ENCODE data around the gene RNF222. TPM values are rescaled to one million over a fixed set of nuclear protein-coding genes. Genes with fewer than 3 reads are reported as not detected.

Gene RNF222
- total and polyA plus RNA-seq, 2 experiments from 2014 or later, result 0.07 TPM; not detected in 1

DNA sequence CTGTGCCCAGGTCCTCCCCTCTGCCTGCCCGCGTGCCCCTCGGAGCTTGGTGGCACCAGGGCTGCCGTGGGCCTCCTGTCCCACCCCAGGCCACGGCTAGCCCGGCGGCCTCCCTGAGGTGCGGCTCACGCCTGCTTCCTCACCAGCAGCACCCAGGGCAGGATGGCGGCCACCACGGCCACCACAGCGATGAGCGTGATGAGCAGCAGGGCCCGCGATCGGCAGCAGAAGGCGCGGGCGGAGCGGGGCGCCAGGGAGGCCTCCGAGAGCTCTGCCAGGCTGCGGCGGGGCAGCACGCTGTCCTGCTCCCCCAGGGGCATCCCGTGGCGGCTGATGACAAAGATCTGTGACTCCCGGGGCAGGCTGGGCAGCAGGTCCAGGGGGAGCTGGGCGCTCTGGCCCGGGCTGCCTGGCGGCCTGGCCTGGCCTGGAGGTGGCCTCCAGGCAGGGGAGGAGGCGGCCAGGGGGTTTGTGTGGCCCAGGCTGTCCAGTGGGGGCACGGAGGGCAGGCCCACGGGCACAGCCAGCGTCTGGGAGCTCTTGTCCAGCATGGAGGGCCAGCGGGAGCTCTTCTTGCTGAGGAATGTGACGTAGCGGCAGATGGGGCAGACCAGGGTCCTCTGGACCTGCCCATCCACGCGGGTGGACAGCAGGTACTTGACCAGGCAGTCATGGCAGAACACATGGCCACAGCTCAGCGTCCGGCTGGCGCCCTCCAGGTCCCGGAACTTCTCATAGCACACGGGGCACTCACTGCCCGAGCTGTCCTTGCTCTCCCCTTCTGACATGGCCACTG lies 4.8 kb downstream of the RNF222 start (continued):
- TF ChIP-seq NANOG (IDR thresholded peaks at IDR 0.05; ENCODE audit: borderline replicate concordance), result no peak
- no peak for TF ChIP-seq CREB1 (CRISPR knock-in tag; IDR thresholded peaks at IDR 0.05; ENCODE audit: low read depth)
- no peak for TF ChIP-seq JUNB (IDR thresholded peaks at IDR 0.05; ENCODE audit: unreplicated experiment)
- TF ChIP-seq EZH2phosphoT487 (IDR thresholded peaks at IDR 0.05; ENCODE audit: unreplicated experiment), result no peak
- no peak for TF ChIP-seq ZNF331 (CRISPR knock-in tag; IDR thresholded peaks at IDR 0.05; ENCODE audit: low read depth)
- TF ChIP-seq EZH2 (IDR thresholded peaks at IDR 0.05; ENCODE audit: low read depth, unreplicated experiment), result no peak
- TF ChIP-seq, protein P1, sequence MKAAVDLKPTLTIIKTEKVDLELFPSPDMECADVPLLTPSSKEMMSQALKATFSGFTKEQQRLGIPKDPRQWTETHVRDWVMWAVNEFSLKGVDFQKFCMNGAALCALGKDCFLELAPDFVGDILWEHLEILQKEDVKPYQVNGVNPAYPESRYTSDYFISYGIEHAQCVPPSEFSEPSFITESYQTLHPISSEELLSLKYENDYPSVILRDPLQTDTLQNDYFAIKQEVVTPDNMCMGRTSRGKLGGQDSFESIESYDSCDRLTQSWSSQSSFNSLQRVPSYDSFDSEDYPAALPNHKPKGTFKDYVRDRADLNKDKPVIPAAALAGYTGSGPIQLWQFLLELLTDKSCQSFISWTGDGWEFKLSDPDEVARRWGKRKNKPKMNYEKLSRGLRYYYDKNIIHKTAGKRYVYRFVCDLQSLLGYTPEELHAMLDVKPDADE (IDR thresholded peaks at IDR 0.05), result no peak
- TF ChIP-seq, protein P2, sequence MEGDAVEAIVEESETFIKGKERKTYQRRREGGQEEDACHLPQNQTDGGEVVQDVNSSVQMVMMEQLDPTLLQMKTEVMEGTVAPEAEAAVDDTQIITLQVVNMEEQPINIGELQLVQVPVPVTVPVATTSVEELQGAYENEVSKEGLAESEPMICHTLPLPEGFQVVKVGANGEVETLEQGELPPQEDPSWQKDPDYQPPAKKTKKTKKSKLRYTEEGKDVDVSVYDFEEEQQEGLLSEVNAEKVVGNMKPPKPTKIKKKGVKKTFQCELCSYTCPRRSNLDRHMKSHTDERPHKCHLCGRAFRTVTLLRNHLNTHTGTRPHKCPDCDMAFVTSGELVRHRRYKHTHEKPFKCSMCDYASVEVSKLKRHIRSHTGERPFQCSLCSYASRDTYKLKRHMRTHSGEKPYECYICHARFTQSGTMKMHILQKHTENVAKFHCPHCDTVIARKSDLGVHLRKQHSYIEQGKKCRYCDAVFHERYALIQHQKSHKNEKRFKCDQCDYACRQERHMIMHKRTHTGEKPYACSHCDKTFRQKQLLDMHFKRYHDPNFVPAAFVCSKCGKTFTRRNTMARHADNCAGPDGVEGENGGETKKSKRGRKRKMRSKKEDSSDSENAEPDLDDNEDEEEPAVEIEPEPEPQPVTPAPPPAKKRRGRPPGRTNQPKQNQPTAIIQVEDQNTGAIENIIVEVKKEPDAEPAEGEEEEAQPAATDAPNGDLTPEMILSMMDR (conservative IDR thresholded peaks at IDR 0.05; ENCODE audit: low read depth in 2 of 2), result no peak
- no peak for TF ChIP-seq STAT1 (IDR thresholded peaks at IDR 0.05; ENCODE audit: unreplicated experiment)
- no peak for TF ChIP-seq POLR2AphosphoS5 (IDR thresholded peaks at IDR 0.05; ENCODE audit: low read depth)
- no peak for TF ChIP-seq ZNF114 (CRISPR knock-in tag; IDR thresholded peaks at IDR 0.05)

DNA sequence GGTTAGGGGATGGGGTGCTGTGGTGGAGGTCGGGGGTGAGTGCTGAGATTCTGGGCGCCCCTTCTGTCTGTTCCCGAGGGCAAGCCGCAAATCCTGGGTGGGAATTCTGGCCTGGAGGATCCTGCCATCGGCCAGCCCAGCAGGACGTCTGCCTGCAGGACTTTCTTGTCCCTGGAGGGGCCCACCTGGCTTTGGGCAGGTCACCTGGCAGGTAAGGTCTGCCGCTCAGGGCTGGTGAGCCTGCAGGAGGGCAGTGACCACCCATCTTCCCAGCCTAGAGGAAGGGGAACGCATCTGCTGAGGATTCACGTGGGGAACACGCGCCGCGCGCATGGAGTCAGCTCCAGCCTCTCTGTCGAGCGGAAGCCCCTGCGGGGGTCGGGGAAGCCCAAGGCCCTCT lies 5.4 kb downstream of the RNF222 start:
- no peaks in the 10 kb centered on the region for H3K79me2 ChIP-seq (replicated peaks; ENCODE audit: insufficient read depth)
- no peaks in the 10 kb centered on the region for H3K9me3 Mint-ChIP-seq
- no peaks in the 10 kb centered on the region for H3K9me2 ChIP-seq (ENCODE audit: insufficient read depth)
- H3K27ac Mint-ChIP-seq, result no peak overlapping the region
- H3K4me3 Mint-ChIP-seq, result no peak overlapping the region
- H3K4me1 ChIP-seq (ENCODE audit: insufficient read depth), result 0 out of 2 replicates have a peak, but pooled peaks cover 4% of the 10 kb centered on the region
- no peak overlapping the region for H3K4me3 ChIP-seq
- DNase-seq (ENCODE audit: low spot score) (peak; percentile 35), ATAC-seq (peak; percentile 56)
- H3K36me3 Mint-ChIP-seq (ENCODE audit: low read depth), result no peaks in the 10 kb centered on the region
- no peaks in the 10 kb centered on the region for H3K27me3 ChIP-seq (ENCODE audit: insufficient read depth)
- peaks cover 6% of the 10 kb centered on the region for H3K27me3 Mint-ChIP-seq (ENCODE audit: insufficient read depth, low read depth, poor library complexity)
- no peaks in the 10 kb centered on the region for H4K20me1 ChIP-seq (replicated peaks; ENCODE audit: insufficient read depth)
- no peak overlapping the region for H3K27ac ChIP-seq (ENCODE audit: low read depth)
- no peaks in the 10 kb centered on the region for H3K4me1 Mint-ChIP-seq
- TF ChIP-seq CREB1 (CRISPR knock-in tag; IDR thresholded peaks at IDR 0.05; ENCODE audit: low read depth) (no peak), NANOG (IDR thresholded peaks at IDR 0.05; ENCODE audit: borderline replicate concordance) (no peak), STAT1 (IDR thresholded peaks at IDR 0.05; ENCODE audit: unreplicated experiment) (no peak), POLR2AphosphoS5 (IDR thresholded peaks at IDR 0.05; ENCODE audit: low read depth) (no peak)
- TF ChIP-seq, protein P2 (conservative IDR thresholded peaks at IDR 0.05; ENCODE audit: low read depth in 2 of 2), result no peak
- H3K36me3 ChIP-seq (ENCODE audit: insufficient read depth), result no peaks in the 10 kb centered on the region
- H3K4me2 ChIP-seq, result peak overlapping the region; percentile 35; the same call in 1 of the 2 replicates
- no peaks in the 10 kb centered on the region; the same call in 1 of the 2 replicates for H3F3A ChIP-seq (replicated peaks; ENCODE audit: low read depth)
- H2AFZ ChIP-seq, result peak overlapping the region; percentile 59; the same call in 1 of the 2 replicates

Measured in GM23338 (cell line).